Lower lobe of right lung (tissue), 2 donors: ENCODE results near the gene RALY. TPM values are rescaled to one million over a fixed set of nuclear protein-coding genes. Genes with fewer than 3 reads are reported as not detected.
A peak's percentile ranks its signal among the peaks of the same experiment; 100 is the strongest.

ENCODE experiments used
- ATAC-seq, 2 donors: fragments of 200-7000 bp; cut with Tn5 transposase; one replicate each; pipeline ENCODE4 v1.9.1; 2020 to 2022; ENCODE audit warnings: mild to moderate bottlenecking in 2 of 2, moderate library complexity in 2 of 2
- DNase-seq: peaks from one replicate; pipeline ENCODE4 v3.0.0-alpha.2; 2020
- H3K27ac ChIP-seq: fragments of 200-600 bp; one replicate; pipeline ENCODE4 v1.8.0; 2022
- H3K27me3 ChIP-seq: fragments of 200-600 bp; one replicate; pipeline ENCODE4 v1.8.0; 2022; ENCODE audit warnings: low read depth
- H3K36me3 ChIP-seq: fragments of 200-600 bp; one replicate; pipeline ENCODE4 v1.8.0; 2022; ENCODE audit warnings: mild to moderate bottlenecking
- H3K4me1 ChIP-seq: fragments of 200-600 bp; one replicate; pipeline ENCODE4 v1.8.0; 2022
- H3K4me3 ChIP-seq: fragments of 200-600 bp; one replicate; pipeline ENCODE4 v1.8.0; 2022; ENCODE audit warnings: mild to moderate bottlenecking
- H3K9me3 ChIP-seq: fragments of 200-600 bp; one replicate; pipeline ENCODE4 v1.8.0; 2022
- CTCF ChIP-seq: fragments of 200-600 bp; IDR thresholded peaks from one replicate; pipeline ENCODE4 v1.8.0; 2022; ENCODE audit warnings: antibody characterized with exemption, mild to moderate bottlenecking
- intact Hi-C: fragments of 100-400 bp; cut with DNase I; formaldehyde crosslinking; loops from one replicate; pipeline ENCODE4 v1.11.0; 2022
- long read RNA-seq: library from polyadenylated mRNA; unstranded; transcript quantifications from one replicate; pipeline ENCODE4 v2.0.0, GENCODE V29; 2021
- total RNA-seq: library from RNA; stranded (reverse); fragmentation: NEBNext Ultra II Directional; extraction: Animal tissue kit (Norgen Biotek cat#: 25700); gene quantifications from one replicate; pipeline ENCODE4 v1.2.1, GENCODE V29; 2021
- donor health status: DM: no; HTN: yes; CAD: no; lungs with severe emphysema.

Gene RALY
- 124 TPM for total RNA-seq
- long read RNA-seq, full-length matches to known transcripts, result 205 of 289 reads
- long read RNA-seq, partial matches to known transcripts, result 33 of 289 reads
- long read RNA-seq, other reads (novel, unspliced or antisense), result 51 of 289 reads

GRCh38 chr20:33993576-33994221 lies at the start of gene RALY:
Gene RALY, plus strand, starts transcription at chr20:33993911. Its CDS starts 78,164 bp downstream, at chr20:34072075.
- DNase-seq, result peak; percentile 98
- peak; percentile 93 to 95 for ATAC-seq
- Histone ChIP-seq H3K4me1 (peaks cover 57% of the 10 kb centered on the region), H3K27me3 (no peaks in the 10 kb centered on the region), H3K4me3 (peak within 1 kb of the TSS; percentile 94), H3K9me3 (no peaks in the 10 kb centered on the region), H3K27ac (peak within 1 kb of the TSS; percentile 98), H3K36me3 (no peaks in the 10 kb centered on the region)
- intact Hi-C loops, result no loop called here
- TF ChIP-seq CTCF, result no peak

GRCh38 chr20:33944914-33945313 lies 48.8 kb upstream of the RALY start:
- Histone ChIP-seq H3K4me3 (no peak overlapping the region), H3K27me3 (no peaks in the 10 kb centered on the region), H3K9me3 (peaks cover 18% of the 10 kb centered on the region), H3K4me1 (no peaks in the 10 kb centered on the region), H3K27ac (no peak overlapping the region), H3K36me3 (no peaks in the 10 kb centered on the region)
- ATAC-seq (no peak), DNase-seq (no peak)
- intact Hi-C loops, result no loop called here
- no peak for TF ChIP-seq CTCF

GRCh38 chr20:33945391-33946081 lies 48.2 kb upstream of the RALY start:
- H3K27me3 ChIP-seq, result no peaks in the 10 kb centered on the region
- no peak for TF ChIP-seq CTCF
- no peaks in the 10 kb centered on the region for H3K36me3 ChIP-seq
- no peaks in the 10 kb centered on the region for H3K4me1 ChIP-seq
- H3K27ac ChIP-seq, result no peak overlapping the region
- DNase-seq (no peak), ATAC-seq (no peak)
- peaks cover 18% of the 10 kb centered on the region for H3K9me3 ChIP-seq
- intact Hi-C loops, result no loop called here
- H3K4me3 ChIP-seq, result no peak overlapping the region

GRCh38 chr20:33947709-33948295 lies 45.9 kb upstream of the RALY start:
- Histone ChIP-seq H3K4me1 (no peaks in the 10 kb centered on the region), H3K9me3 (peaks cover 18% of the 10 kb centered on the region), H3K27ac (no peak overlapping the region), H3K36me3 (no peaks in the 10 kb centered on the region), H3K4me3 (no peak overlapping the region), H3K27me3 (no peaks in the 10 kb centered on the region)
- no peak for DNase-seq
- peak in 1 of 2 donors; percentile 50 for ATAC-seq
- intact Hi-C loops, result no loop called here
- peak; percentile 56 for TF ChIP-seq CTCF

GRCh38 chr20:33948480-33948879 lies 45.2 kb upstream of the RALY start:
- H3K9me3 ChIP-seq, result peaks cover 18% of the 10 kb centered on the region
- intact Hi-C loops, result no loop called here
- H3K4me3 ChIP-seq, result no peak overlapping the region
- H3K4me1 ChIP-seq, result no peaks in the 10 kb centered on the region
- ATAC-seq (no peak), DNase-seq (no peak)
- no peaks in the 10 kb centered on the region for H3K36me3 ChIP-seq
- H3K27ac ChIP-seq, result no peak overlapping the region
- H3K27me3 ChIP-seq, result no peaks in the 10 kb centered on the region
- no peak for TF ChIP-seq CTCF
